ENCODE results near the gene DNAH8. TPM values are rescaled to one million over a fixed set of nuclear protein-coding genes. Genes with fewer than 3 reads are reported as not detected.

DNAH8 gene
- polyA plus RNA-seq, 3 donors, result not detected

DNA sequence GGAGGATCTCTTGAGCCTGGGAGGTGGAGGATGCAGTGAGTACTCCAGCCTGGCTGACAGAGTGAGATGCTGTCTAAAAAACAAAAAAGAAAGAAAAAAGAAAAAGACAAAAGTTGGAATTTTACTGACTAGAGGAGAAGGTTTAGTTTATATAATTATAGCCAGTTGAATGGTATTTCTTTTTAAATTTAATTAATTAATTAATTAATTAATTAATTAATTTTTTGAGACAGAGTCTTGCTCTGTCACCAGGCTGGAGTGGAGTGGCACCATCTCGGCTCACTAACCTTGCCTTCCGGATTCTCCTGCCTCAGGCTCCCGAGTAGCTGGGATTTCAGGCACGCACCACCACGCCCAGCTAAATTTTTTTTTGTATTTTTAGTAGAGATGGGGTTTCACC, 8.7 kb downstream of the DNAH8 start:
- 100% methylated on average over 2 of the region's 5 CpGs for WGBS (ENCODE audit: insufficient coverage)
- Histone ChIP-seq H3K4me2 (replicated peaks; ENCODE audit: extremely low read depth, low read length, poor library complexity, severe bottlenecking) (no peak overlapping the region), H4K20me1 (ENCODE audit: insufficient read depth, low read length) (no peaks in the 10 kb centered on the region), H3K27ac (ENCODE audit: low read depth in 1 of 2, low read length in 2 of 2) (no peak overlapping the region), H3K4me3 (replicated peaks in 1 of 3; ENCODE audit: low read depth in 2 of 3, low read length in 3 of 3) (no peak overlapping the region), H3K27me3 (ENCODE audit: control insufficient read depth in 2 of 2, insufficient read depth in 2 of 2, low read length in 2 of 2) (peaks cover 6 to 21% of the 10 kb centered on the region in 2 donors), H3K36me3 (replicated peaks in 1 of 2; ENCODE audit: control insufficient read depth in 1 of 2, insufficient read depth in 2 of 2, low read length in 2 of 2) (no peaks in the 10 kb centered on the region), H3K9me3 (replicated peaks in 1 of 2; ENCODE audit: control insufficient read depth in 1 of 2, insufficient read depth in 1 of 2, low read length in 2 of 2) (no peaks in the 10 kb centered on the region), H2AFZ (ENCODE audit: insufficient read depth, low read depth, low read length, poor library complexity, severe bottlenecking) (no peak overlapping the region), H3K4me1 (ENCODE audit: control insufficient read depth in 1 of 2, insufficient read depth in 2 of 2, low read length in 2 of 2) (no peaks in the 10 kb centered on the region), H3K9ac (ENCODE audit: insufficient read depth, low read length, poor library complexity, severe bottlenecking) (no peak overlapping the region), H3K79me2 (ENCODE audit: insufficient read depth, low read length) (no peaks in the 10 kb centered on the region)
- Mint-ChIP-seq H3K27ac (no peak overlapping the region), H3K4me3 (no peak overlapping the region), H3K4me1 (no peaks in the 10 kb centered on the region), H3K27me3 (ENCODE audit: low read depth in 3 of 3) (peaks cover 7 to 19% (median 10%) of the 10 kb centered on the region in 3 donors), H3K9me3 (peaks cover 0 to 9% (median 0%) of the 10 kb centered on the region in 7 donors), H3K36me3 (no peaks in the 10 kb centered on the region)
- TF ChIP-seq, protein P1, sequence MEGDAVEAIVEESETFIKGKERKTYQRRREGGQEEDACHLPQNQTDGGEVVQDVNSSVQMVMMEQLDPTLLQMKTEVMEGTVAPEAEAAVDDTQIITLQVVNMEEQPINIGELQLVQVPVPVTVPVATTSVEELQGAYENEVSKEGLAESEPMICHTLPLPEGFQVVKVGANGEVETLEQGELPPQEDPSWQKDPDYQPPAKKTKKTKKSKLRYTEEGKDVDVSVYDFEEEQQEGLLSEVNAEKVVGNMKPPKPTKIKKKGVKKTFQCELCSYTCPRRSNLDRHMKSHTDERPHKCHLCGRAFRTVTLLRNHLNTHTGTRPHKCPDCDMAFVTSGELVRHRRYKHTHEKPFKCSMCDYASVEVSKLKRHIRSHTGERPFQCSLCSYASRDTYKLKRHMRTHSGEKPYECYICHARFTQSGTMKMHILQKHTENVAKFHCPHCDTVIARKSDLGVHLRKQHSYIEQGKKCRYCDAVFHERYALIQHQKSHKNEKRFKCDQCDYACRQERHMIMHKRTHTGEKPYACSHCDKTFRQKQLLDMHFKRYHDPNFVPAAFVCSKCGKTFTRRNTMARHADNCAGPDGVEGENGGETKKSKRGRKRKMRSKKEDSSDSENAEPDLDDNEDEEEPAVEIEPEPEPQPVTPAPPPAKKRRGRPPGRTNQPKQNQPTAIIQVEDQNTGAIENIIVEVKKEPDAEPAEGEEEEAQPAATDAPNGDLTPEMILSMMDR (IDR thresholded peaks at IDR 0.05), result no peak
- no peak for DNase-seq
- intact Hi-C loops (cut with micrococcal nuclease), result no loop called here

DNA sequence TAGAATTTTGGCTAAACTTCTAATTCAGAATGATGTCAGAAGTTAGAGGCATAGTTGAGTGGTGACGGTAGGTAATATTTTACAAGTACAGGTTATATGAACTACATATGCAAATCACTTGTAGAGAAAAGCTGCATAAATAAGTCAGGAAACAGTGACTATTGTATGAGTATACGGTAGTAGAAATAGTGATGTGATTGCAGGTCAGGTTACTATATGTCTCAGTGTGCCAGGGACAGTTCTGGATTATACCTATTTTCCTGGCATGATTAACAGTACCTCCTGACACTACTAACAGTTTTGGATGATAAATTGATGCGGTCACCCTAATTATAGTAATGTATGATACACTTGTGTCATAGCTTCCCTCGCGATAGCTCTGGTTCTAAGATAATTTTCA, 9.2 kb downstream of the DNAH8 start:
- Mint-ChIP-seq H3K4me1 (no peaks in the 10 kb centered on the region), H3K36me3 (no peaks in the 10 kb centered on the region), H3K27me3 (ENCODE audit: low read depth in 3 of 3) (peaks cover 3 to 13% (median 10%) of the 10 kb centered on the region in 3 donors), H3K9me3 (peaks cover 0 to 9% (median 0%) of the 10 kb centered on the region in 7 donors), H3K27ac (no peak overlapping the region), H3K4me3 (no peak overlapping the region)
- Histone ChIP-seq H3K9ac (ENCODE audit: insufficient read depth, low read length, poor library complexity, severe bottlenecking) (no peak overlapping the region), H3K9me3 (replicated peaks in 1 of 2; ENCODE audit: control insufficient read depth in 1 of 2, insufficient read depth in 1 of 2, low read length in 2 of 2) (no peaks in the 10 kb centered on the region), H4K20me1 (ENCODE audit: insufficient read depth, low read length) (no peaks in the 10 kb centered on the region), H3K36me3 (replicated peaks in 1 of 2; ENCODE audit: control insufficient read depth in 1 of 2, insufficient read depth in 2 of 2, low read length in 2 of 2) (no peaks in the 10 kb centered on the region), H3K79me2 (ENCODE audit: insufficient read depth, low read length) (no peaks in the 10 kb centered on the region), H3K4me1 (ENCODE audit: control insufficient read depth in 1 of 2, insufficient read depth in 2 of 2, low read length in 2 of 2) (no peaks in the 10 kb centered on the region), H3K27me3 (ENCODE audit: control insufficient read depth in 2 of 2, insufficient read depth in 2 of 2, low read length in 2 of 2) (peaks cover 6 to 15% of the 10 kb centered on the region in 2 donors), H2AFZ (ENCODE audit: insufficient read depth, low read depth, low read length, poor library complexity, severe bottlenecking) (no peak overlapping the region), H3K4me3 (replicated peaks in 1 of 3; ENCODE audit: low read depth in 2 of 3, low read length in 3 of 3) (no peak overlapping the region), H3K27ac (ENCODE audit: low read depth in 1 of 2, low read length in 2 of 2) (no peak overlapping the region), H3K4me2 (replicated peaks; ENCODE audit: extremely low read depth, low read length, poor library complexity, severe bottlenecking) (no peak overlapping the region)
- no CpG with 5 or more reads among the region's 5 CpGs for WGBS (ENCODE audit: insufficient coverage)
- DNase-seq, result no peak
- TF ChIP-seq, protein P1 (IDR thresholded peaks at IDR 0.05), result no peak
- intact Hi-C loops (cut with micrococcal nuclease), result no loop called here

Measured in CD14-positive monocyte (primary cell).